Stimulated activated naive CD8-positive, alpha-beta T cell treated with anti-CD3 and anti-CD28 coated beads, Interleukin-15, Interleukin-2, amounts not matched to agents 100 U/mL and 50 U/mL, for 24 hours (primary cell): ENCODE data around the gene DCP1A.
"Not testable (repeated sequence)": the region's sequence is repeated elsewhere in the genome, so short reads cannot be mapped to it uniquely, and the experiment has no call there.

Source experiments
- ATAC-seq: fragments of 150-1000 bp; cut with Tn5 transposase; one replicate; pipeline ENCODE4 v1.10.0; 2021
- DNase-seq: peaks from one replicate; pipeline ENCODE4 v3.0.0; 2021

The DCP1A gene

GRCh38 chr3:53347261-53348064, at the start of gene DCP1A:
Gene DCP1A, minus strand, starts transcription at chr3:53347543. Its CDS starts 26 bp downstream, at chr3:53347517.
- peak; percentile 98 for ATAC-seq
- peak; percentile 94 for DNase-seq

GRCh38 chr3:53384465-53385423, 37.4 kb upstream of the DCP1A start:
- DNase-seq = no peak
- no peak for ATAC-seq

- no peak for DNase-seq
- ATAC-seq = no peak
Observed at GRCh38 chr3:53382106-53382505, 34.8 kb upstream of the DCP1A start.

GRCh38 chr3:53380306-53380705, 33.0 kb upstream of the DCP1A start:
- no peak for DNase-seq
- ATAC-seq = no peak

GRCh38 chr3:53379898-53380297, 32.6 kb upstream of the DCP1A start:
- no peak for DNase-seq
- ATAC-seq = no peak

- DNase-seq (no peak), ATAC-seq (no peak)
Observed at GRCh38 chr3:53377794-53378193, 30.5 kb upstream of the DCP1A start.

GRCh38 chr3:53376679-53377078, 29.3 kb upstream of the DCP1A start:
- ATAC-seq (no peak), DNase-seq (no peak)

GRCh38 chr3:53375019-53375418, 27.7 kb upstream of the DCP1A start:
- ATAC-seq = peak; percentile 77
- DNase-seq = peak; percentile 79

GRCh38 chr3:53370719-53371118, 23.4 kb upstream of the DCP1A start:
- not testable (repeated sequence) for DNase-seq, ATAC-seq

- ATAC-seq = no peak
- DNase-seq = no peak
Observed at GRCh38 chr3:53361852-53362251, 14.5 kb upstream of the DCP1A start.

GRCh38 chr3:53357458-53357857, 10.1 kb upstream of the DCP1A start:
- ATAC-seq = no peak
- DNase-seq = no peak

GRCh38 chr3:53354945-53355498, 7.7 kb upstream of the DCP1A start:
- peak; percentile 23 for ATAC-seq
- no peak for DNase-seq

GRCh38 chr3:53353202-53353601, 5.9 kb upstream of the DCP1A start:
- no peak for DNase-seq
- ATAC-seq = no peak

GRCh38 chr3:53350652-53351051, 3.3 kb upstream of the DCP1A start:
- ATAC-seq (no peak), DNase-seq (no peak)

GRCh38 chr3:53348118-53348517, 775 bp upstream of the DCP1A start:
- not testable (repeated sequence) for DNase-seq, ATAC-seq

- DNase-seq (no peak), ATAC-seq (no peak)
Observed at GRCh38 chr3:53346922-53347260, 452 bp downstream of the DCP1A start.

- DNase-seq (no peak), ATAC-seq (no peak)
Observed at GRCh38 chr3:53346514-53346913, 829 bp downstream of the DCP1A start.

- no peak for ATAC-seq
- DNase-seq = no peak
Observed at GRCh38 chr3:53342353-53342752, 5.0 kb downstream of the DCP1A start.

GRCh38 chr3:53337167-53337940, 10.0 kb downstream of the DCP1A start:
- no peak for DNase-seq
- no peak for ATAC-seq

GRCh38 chr3:53334742-53335141, 12.6 kb downstream of the DCP1A start:
- ATAC-seq (no peak), DNase-seq (no peak)

GRCh38 chr3:53331871-53332270, 15.5 kb downstream of the DCP1A start:
- ATAC-seq (no peak), DNase-seq (no peak)

GRCh38 chr3:53329897-53330296, 17.4 kb downstream of the DCP1A start:
- DNase-seq = no peak
- ATAC-seq = no peak
